Vagina (tissue), 2 donors: Measurements from ENCODE around the gene ENTPD3. TPM values are rescaled to one million over a fixed set of nuclear protein-coding genes. Genes with fewer than 3 reads are reported as not detected.

Source experiments
- DNase-seq, 2 donors: peaks; one replicate each; pipeline ENCODE4 v3.0.0-alpha.2; 2017; ENCODE audit errors: extremely low spot score in 2 of 2
- H3K27ac ChIP-seq: fragments of 200-600 bp; sonication (generic); one replicate; pipeline ENCODE4 v1.5.1; 2019
- H3K27me3 ChIP-seq: fragments of 200-600 bp; sonication (generic); one replicate; pipeline ENCODE4 v1.5.1; 2019
- H3K36me3 ChIP-seq, 2 donors: fragments of 200-600 bp; sonication (generic); one replicate each; pipeline ENCODE4 v1.5.1; 2017 to 2019
- H3K4me1 ChIP-seq: fragments of 200-600 bp; sonication (generic); one replicate; pipeline ENCODE4 v1.5.1; 2019
- H3K4me3 ChIP-seq, 2 donors: fragments of 200-600 bp; sonication (generic); 1 replicate in 1 of 2; 2 replicates in 1 of 2; pipeline ENCODE4 v1.5.1; 2016 to 2019
- H3K9me3 ChIP-seq: fragments of 200-600 bp; sonication (generic); one replicate; pipeline ENCODE4 v1.5.1; 2019
- CTCF ChIP-seq, 3 experiments: fragments of 450-650 bp in 2 of 3; fragments of 200-600 bp in 1 of 3; sonication (generic) in 1 of 3; IDR thresholded peaks; one replicate each; pipeline ENCODE4 v1.5.1; 2017 to 2019; ENCODE audit warnings: antibody characterized with exemption in 3 of 3, mild to moderate bottlenecking in 2 of 3, moderate library complexity in 2 of 3
- POLR2A ChIP-seq, 2 donors: fragments of 450-650 bp; IDR thresholded peaks; one replicate each; pipeline ENCODE4 v1.6.1; 2017; ENCODE audit warnings: antibody characterized with exemption in 2 of 2, mild to moderate bottlenecking in 2 of 2, moderate library complexity in 2 of 2
- POLR2AphosphoS5 ChIP-seq, 2 donors: sonication (generic); formaldehyde crosslinking; IDR thresholded peaks; one replicate each; pipeline ENCODE4 v1.9.0; 2017; ENCODE audit warnings: antibody characterized with exemption in 2 of 2, mild to moderate bottlenecking in 2 of 2, low read depth in 1 of 2; ENCODE audit not compliant: insufficient read depth in 1 of 2
- intact Hi-C: fragments of 100-400 bp; cut with DNase I; formaldehyde crosslinking; loops from one replicate; pipeline ENCODE4 v1.15.1; 2023
- total RNA-seq: library from RNA; depleted of rRNA; stranded (reverse); fragments of >200 nt; gene quantifications from one replicate; pipeline ENCODE4 v1.2.3, GENCODE V29; 2016

Gene ENTPD3
- total RNA-seq, 1 donor from 2014 or later = 3.9 TPM

DNA sequence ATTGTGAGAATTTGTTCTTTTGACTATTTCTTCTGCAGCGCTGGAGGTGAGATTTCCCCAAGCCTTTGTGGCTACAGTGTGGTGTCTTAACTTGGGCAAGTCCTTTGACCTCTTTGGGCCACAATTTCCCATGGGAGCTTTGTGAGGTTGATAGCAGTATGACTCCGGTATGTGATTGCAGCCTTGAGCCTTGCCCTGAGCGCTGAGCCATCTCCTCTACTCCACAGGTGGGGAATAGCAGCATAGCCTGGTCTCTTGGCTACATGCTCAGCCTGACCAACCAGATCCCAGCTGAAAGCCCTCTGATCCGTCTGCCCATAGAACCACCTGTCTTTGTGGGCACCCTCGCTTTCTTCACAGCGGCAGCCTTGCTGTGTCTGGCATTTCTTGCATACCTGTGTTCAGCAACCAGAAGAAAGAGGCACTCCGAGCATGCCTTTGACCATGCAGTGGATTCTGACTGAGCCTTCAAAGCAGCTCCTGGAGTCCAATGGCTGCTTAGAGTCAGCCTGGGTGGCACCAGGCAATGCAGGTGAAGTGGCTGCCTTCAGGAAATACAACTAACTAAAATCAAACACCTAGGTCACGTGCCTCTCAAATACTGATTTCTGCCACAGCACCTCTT is 40.2 kb downstream of the ENTPD3 start:
- H3K4me3 ChIP-seq = no peak overlapping the region
- no peaks in the 10 kb centered on the region for H3K9me3 ChIP-seq
- DNase-seq = no peak
- no peaks in the 10 kb centered on the region for H3K27me3 ChIP-seq
- H3K4me1 ChIP-seq = no peaks in the 10 kb centered on the region
- no peak for TF ChIP-seq CTCF (IDR thresholded peaks at IDR 0.05)
- TF ChIP-seq POLR2AphosphoS5 (IDR thresholded peaks at IDR 0.05; ENCODE audit: insufficient read depth in 1 of 2, low read depth in 1 of 2) = no peak
- no peak for TF ChIP-seq POLR2A (IDR thresholded peaks at IDR 0.05)
- H3K27ac ChIP-seq = no peak overlapping the region
- intact Hi-C loops = no loop called here
- peaks cover 0 to 7% of the 10 kb centered on the region in 2 donors for H3K36me3 ChIP-seq

- no peaks in the 10 kb centered on the region for H3K27me3 ChIP-seq
- no peak overlapping the region for H3K4me3 ChIP-seq
- H3K36me3 ChIP-seq = no peaks in the 10 kb centered on the region
- no peak for DNase-seq
- H3K9me3 ChIP-seq = no peaks in the 10 kb centered on the region
- intact Hi-C loops = no loop called here
- TF ChIP-seq POLR2A (IDR thresholded peaks at IDR 0.05) = no peak
- no peak for TF ChIP-seq CTCF (IDR thresholded peaks at IDR 0.05)
- no peak for TF ChIP-seq POLR2AphosphoS5 (IDR thresholded peaks at IDR 0.05; ENCODE audit: insufficient read depth in 1 of 2, low read depth in 1 of 2)
- no peak overlapping the region for H3K27ac ChIP-seq
- H3K4me1 ChIP-seq = no peaks in the 10 kb centered on the region
Measured at GRCh38 chr3:40432793-40433192, 45.8 kb downstream of the ENTPD3 start.

DNA sequence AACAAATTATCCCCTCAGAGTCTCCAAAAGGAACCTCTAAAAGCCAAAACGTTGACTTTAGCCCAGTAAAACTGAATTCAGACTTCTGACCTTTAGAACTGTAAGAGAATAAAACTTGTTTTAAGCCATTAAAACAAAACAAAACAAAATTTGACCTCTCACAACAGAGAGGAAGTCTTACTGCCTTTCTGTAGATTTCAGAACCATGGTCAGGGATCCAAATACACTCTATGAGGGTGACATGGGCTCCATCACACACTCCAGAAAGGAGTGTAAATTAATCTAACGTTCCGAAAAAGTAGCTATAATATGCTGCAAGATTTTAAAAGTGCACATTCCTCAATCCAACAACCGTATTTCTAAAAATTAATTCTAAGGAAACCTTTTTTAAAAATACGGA is 50.9 kb downstream of the ENTPD3 start:
- no peak for DNase-seq
- Histone ChIP-seq H3K36me3 (no peaks in the 10 kb centered on the region), H3K27me3 (no peaks in the 10 kb centered on the region), H3K4me3 (no peak overlapping the region), H3K27ac (no peak overlapping the region), H3K4me1 (no peaks in the 10 kb centered on the region), H3K9me3 (no peaks in the 10 kb centered on the region)
- intact Hi-C loops = no loop called here
- TF ChIP-seq POLR2AphosphoS5 (IDR thresholded peaks at IDR 0.05; ENCODE audit: insufficient read depth in 1 of 2, low read depth in 1 of 2) (no peak), POLR2A (IDR thresholded peaks at IDR 0.05) (no peak), CTCF (IDR thresholded peaks at IDR 0.05) (no peak)

DNA sequence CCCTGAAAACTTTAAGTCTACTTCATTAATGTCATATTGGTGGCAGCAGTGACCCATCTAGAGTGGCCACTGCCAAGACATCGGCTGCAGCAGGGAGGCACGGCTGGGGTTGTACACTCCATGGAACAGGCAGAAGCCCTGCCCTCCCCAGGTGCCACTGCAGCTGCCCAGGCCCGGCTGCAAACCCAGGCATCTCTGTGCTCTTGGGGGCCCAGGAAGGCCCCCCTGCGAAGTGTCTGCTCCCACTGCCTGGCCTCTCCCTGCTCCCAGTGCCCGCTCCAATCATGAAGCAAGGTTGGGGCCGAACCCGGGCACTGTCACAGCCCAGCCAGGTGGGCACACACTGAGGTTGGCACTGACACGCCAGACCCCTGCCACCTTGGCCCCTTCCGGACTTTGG is 58.1 kb downstream of the ENTPD3 start:
- Histone ChIP-seq H3K36me3 (peaks cover 0 to 8% of the 10 kb centered on the region in 2 donors), H3K4me1 (no peaks in the 10 kb centered on the region), H3K27ac (no peak overlapping the region), H3K9me3 (no peaks in the 10 kb centered on the region), H3K27me3 (no peaks in the 10 kb centered on the region), H3K4me3 (no peak overlapping the region)
- TF ChIP-seq CTCF (IDR thresholded peaks at IDR 0.05) (no peak), POLR2A (IDR thresholded peaks at IDR 0.05) (no peak), POLR2AphosphoS5 (IDR thresholded peaks at IDR 0.05; ENCODE audit: insufficient read depth in 1 of 2, low read depth in 1 of 2) (no peak)
- DNase-seq = no peak
- intact Hi-C loops = no loop called here

GRCh38 chr3:40445880-40446279 is 58.9 kb downstream of the ENTPD3 start:
- no peak overlapping the region for H3K4me3 ChIP-seq
- peaks cover 0 to 8% of the 10 kb centered on the region in 2 donors for H3K36me3 ChIP-seq
- no peaks in the 10 kb centered on the region for H3K27me3 ChIP-seq
- no peaks in the 10 kb centered on the region for H3K9me3 ChIP-seq
- DNase-seq = no peak
- H3K27ac ChIP-seq = no peak overlapping the region
- intact Hi-C loops = no loop called here
- TF ChIP-seq CTCF (IDR thresholded peaks at IDR 0.05) = no peak
- TF ChIP-seq POLR2A (IDR thresholded peaks at IDR 0.05) = no peak
- no peak for TF ChIP-seq POLR2AphosphoS5 (IDR thresholded peaks at IDR 0.05; ENCODE audit: insufficient read depth in 1 of 2, low read depth in 1 of 2)
- no peaks in the 10 kb centered on the region for H3K4me1 ChIP-seq
